Right lobe of liver (tissue), 6 donors: ENCODE measurements around the gene ASPSCR1. TPM values are rescaled to one million over a fixed set of nuclear protein-coding genes. Genes with fewer than 3 reads are reported as not detected.

ENCODE experiments used
- ATAC-seq, 4 donors: fragments of 200-7000 bp; cut with Tn5 transposase; one replicate each; pipeline ENCODE4 v1.9.1; 2020; ENCODE audit warnings: mild to moderate bottlenecking in 4 of 4, moderate library complexity in 4 of 4
- DNase-seq, 3 donors: peaks; one replicate each; pipeline ENCODE4 v3.0.0-alpha.2; 2020
- H3K27ac ChIP-seq, 3 donors: fragments of 200-600 bp; one replicate each; pipeline ENCODE4 v1.8.0; 2022
- H3K27me3 ChIP-seq, 2 donors: fragments of 200-600 bp; one replicate each; pipeline ENCODE4 v1.8.0; 2022
- H3K36me3 ChIP-seq, 4 donors: fragments of 200-600 bp; sonication (generic) in 1 of 4; one replicate each; pipeline versions ENCODE4 v1.5.1 to v1.8.0; 2017 to 2022; ENCODE audit warnings: control low read depth in 1 of 4
- H3K4me1 ChIP-seq, 4 donors: fragments of 200-600 bp; sonication (generic) in 1 of 4; one replicate each; pipeline versions ENCODE4 v1.5.1 to v1.8.0; 2017 to 2022; ENCODE audit warnings: control low read depth in 1 of 4
- H3K4me3 ChIP-seq, 3 donors: fragments of 200-600 bp; one replicate each; pipeline ENCODE4 v1.8.0; 2022
- H3K9me3 ChIP-seq, 4 donors: fragments of 200-600 bp; sonication (generic) in 1 of 4; one replicate each; pipeline versions ENCODE4 v1.5.1 to v1.8.0; 2017 to 2022; ENCODE audit warnings: control low read depth in 1 of 4
- POLR2A ChIP-seq: fragments of 450-650 bp; IDR thresholded peaks from one replicate; pipeline ENCODE4 v1.6.1; 2017; ENCODE audit warnings: antibody characterized with exemption, mild to moderate bottlenecking
- WGBS: methylation state at CpG from one replicate; pipeline ENCODE4 v1.1.6; 2018; ENCODE audit warnings: low coverage, low lambda C conversion rate; ENCODE audit not compliant: insufficient coverage; ENCODE audit errors: missing lambda C conversion rate; 5-methylcytosine and 5-hydroxymethylcytosine counted together
- intact Hi-C, 2 donors: fragments of 100-400 bp; cut with DNase I; formaldehyde crosslinking; loops; one replicate each; pipeline versions ENCODE4 v1.11.2 to v1.14.1; 2022
- total RNA-seq, 6 experiments: library from RNA; depleted of rRNA in 2 of 6; stranded (reverse); fragments of >200 nt in 2 of 6; fragmentation: NEBNext Ultra II Directional in 3 of 6; extraction: Animal tissue kit (Norgen Biotek cat#: 25700) in 3 of 6; gene quantifications; one replicate each; pipeline versions ENCODE4 v1.1.0 to v1.2.4, GENCODE V29; 2016 to 2023
- TF ChIP-seq, protein P1 (sequence below), 4 donors: fragments of 200-600 bp in 3 of 4; fragments of 450-650 bp in 1 of 4; IDR thresholded peaks; one replicate each; pipeline versions ENCODE4 v1.5.1 to v1.8.0; 2016 to 2022; ENCODE audit warnings: antibody characterized with exemption in 4 of 4, mild to moderate bottlenecking in 2 of 4
- donor health status: DM: no; HTN: yes; CAD: no.
- donor health status: DM: no; HTN: no; CAD: no.
- donor health status: DM: no; HTN: no; CAD: no.
- donor health status: DM: no; HTN: yes; CAD: no.
- donor health status: DM: no; HTN: yes; CAD: no.

ASPSCR1 gene
- total RNA-seq, 6 experiments from 2014 or later, result 24.4 to 55.6 (median 32.9) TPM

DNA sequence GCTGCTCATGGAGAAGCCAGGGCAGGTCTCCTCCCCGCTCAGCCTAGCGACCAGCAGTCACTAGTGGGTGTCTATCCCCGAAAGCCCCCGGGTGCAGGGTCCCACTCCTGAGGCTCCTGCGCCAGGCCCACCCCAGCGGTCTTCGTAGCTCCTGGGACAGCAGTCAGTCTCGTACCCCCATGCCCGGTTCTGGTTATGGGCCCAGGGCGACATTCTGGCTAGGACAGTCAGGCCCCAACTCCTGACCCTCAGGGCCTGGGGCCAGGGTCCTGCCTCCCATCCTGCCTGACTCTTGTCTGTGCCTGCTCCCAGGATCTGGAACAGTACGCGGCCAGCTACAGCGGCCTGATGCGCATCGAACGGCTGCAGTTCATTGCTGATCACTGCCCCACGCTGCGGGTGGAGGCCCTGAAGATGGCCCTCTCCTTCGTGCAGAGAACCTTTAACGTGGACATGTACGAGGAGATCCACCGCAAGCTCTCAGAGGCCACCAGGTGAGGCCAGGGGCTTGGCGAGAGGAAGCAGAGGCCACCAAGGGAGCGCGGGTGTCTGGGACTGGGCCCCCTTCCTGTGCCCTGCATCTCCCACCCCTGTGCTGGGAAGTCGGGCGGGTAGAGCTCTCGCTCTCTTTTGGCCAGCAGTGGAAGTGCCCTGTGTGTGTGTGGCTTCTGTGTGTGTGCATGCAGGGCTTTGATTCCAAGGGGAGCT, 76.3 kb downstream of the ASPSCR1 start:
- Histone ChIP-seq H3K27me3 (no peaks in the 10 kb centered on the region), H3K36me3 (peaks cover 0 to 37% (median 0%) of the 10 kb centered on the region in 4 donors), H3K27ac (no peak overlapping the region), H3K9me3 (no peaks in the 10 kb centered on the region), H3K4me1 (peaks cover 0 to 14% (median 6%) of the 10 kb centered on the region in 4 donors), H3K4me3 (no peak overlapping the region)
- WGBS, result 80% methylated on average over 2 of the region's 28 CpGs
- TF ChIP-seq POLR2A, result no peak
- TF ChIP-seq, protein P1, sequence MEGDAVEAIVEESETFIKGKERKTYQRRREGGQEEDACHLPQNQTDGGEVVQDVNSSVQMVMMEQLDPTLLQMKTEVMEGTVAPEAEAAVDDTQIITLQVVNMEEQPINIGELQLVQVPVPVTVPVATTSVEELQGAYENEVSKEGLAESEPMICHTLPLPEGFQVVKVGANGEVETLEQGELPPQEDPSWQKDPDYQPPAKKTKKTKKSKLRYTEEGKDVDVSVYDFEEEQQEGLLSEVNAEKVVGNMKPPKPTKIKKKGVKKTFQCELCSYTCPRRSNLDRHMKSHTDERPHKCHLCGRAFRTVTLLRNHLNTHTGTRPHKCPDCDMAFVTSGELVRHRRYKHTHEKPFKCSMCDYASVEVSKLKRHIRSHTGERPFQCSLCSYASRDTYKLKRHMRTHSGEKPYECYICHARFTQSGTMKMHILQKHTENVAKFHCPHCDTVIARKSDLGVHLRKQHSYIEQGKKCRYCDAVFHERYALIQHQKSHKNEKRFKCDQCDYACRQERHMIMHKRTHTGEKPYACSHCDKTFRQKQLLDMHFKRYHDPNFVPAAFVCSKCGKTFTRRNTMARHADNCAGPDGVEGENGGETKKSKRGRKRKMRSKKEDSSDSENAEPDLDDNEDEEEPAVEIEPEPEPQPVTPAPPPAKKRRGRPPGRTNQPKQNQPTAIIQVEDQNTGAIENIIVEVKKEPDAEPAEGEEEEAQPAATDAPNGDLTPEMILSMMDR (IDR thresholded peaks at IDR 0.05), result no peak
- intact Hi-C loops, result no loop called here
- DNase-seq, result peak in 1 of 3 donors; percentile 49
- no peak for ATAC-seq

DNA sequence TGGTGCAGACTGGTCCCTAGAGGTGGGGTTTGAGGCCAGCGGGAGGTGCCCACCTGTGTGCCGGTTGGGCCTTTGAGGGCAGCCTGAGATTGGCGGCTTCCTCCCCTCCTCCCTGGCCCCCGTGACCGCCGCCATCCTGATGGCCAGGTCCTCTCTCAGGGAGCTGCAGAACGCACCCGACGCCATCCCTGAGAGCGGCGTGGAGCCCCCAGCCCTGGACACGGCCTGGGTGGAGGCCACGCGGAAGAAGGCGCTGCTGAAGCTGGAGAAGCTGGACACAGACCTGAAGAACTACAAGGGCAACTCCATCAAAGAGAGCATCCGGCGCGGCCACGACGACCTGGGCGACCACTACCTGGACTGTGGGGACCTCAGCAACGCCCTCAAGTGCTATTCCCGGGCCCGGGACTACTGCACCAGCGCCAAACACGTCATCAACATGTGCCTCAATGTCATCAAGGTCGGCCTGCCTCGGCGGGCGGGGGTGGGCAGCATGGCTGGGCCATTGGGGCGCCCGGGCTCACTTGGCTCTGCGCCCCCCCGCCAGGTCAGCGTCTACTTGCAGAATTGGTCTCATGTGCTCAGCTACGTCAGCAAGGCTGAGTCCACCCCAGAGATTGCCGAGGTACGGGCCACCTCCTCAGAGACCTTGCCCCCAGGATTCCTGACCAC, 77.1 kb downstream of the ASPSCR1 start:
- ATAC-seq (no peak), DNase-seq (peak in 1 of 3 donors; percentile 56)
- Histone ChIP-seq H3K4me3 (no peak overlapping the region), H3K9me3 (no peaks in the 10 kb centered on the region), H3K36me3 (peaks cover 0 to 41% (median 0%) of the 10 kb centered on the region in 4 donors), H3K27me3 (no peaks in the 10 kb centered on the region), H3K27ac (no peak overlapping the region), H3K4me1 (peaks cover 0 to 13% (median 6%) of the 10 kb centered on the region in 4 donors)
- intact Hi-C loops, result no loop called here
- WGBS, result no CpG with 5 or more reads among the region's 38 CpGs
- TF ChIP-seq POLR2A, result no peak
- TF ChIP-seq, protein P1 (IDR thresholded peaks at IDR 0.05), result no peak

DNA sequence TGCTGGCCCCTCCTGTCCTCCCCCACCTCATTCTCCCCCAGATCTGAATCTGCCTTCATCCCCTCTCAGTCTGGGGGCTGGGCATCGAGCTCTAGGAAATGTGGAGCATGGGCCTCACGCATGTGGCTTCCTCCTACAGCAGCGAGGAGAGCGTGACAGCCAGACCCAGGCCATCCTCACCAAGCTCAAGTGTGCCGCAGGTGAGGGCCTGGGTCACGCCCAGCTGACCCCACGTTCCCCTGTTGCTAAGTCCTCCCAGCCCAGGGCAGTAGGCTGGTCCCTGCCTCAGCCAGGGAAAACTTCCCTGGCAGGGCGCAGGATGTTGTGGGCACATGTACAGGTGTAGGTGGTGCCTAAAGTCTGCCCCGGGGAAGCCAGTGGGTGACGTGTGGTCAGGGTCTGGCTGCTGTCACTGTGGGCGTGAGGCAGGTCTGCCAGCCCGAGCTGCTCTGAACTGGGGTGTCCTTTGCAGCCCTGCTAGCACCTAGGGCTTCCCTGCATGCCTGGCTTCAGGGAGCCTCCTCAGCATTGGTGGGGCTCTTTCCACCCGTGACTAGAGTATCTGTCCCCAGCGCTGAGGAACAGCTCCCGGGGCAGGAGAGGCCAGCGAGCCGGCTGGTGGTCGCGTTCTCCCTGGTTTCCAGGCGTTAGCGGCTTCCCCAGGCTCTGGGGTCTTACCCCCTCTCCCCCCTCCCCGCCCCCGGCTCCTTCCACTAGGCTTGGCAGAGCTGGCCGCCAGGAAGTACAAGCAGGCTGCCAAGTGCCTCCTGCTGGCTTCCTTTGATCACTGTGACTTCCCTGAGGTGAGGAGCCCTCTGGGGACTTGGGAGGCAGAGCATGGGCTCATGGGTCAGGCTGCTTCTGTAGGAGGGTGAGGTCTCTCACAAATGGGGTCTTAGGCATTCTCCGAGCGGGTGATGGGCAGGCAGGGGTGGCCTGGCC, 77.9 kb downstream of the ASPSCR1 start:
- no peak overlapping the region for H3K4me3 ChIP-seq
- peaks cover 0 to 45% (median 0%) of the 10 kb centered on the region in 4 donors for H3K36me3 ChIP-seq
- ATAC-seq (no peak), DNase-seq (peak in 1 of 3 donors; percentile 38)
- H3K27me3 ChIP-seq, result no peaks in the 10 kb centered on the region
- peaks cover 0 to 13% (median 6%) of the 10 kb centered on the region in 4 donors for H3K4me1 ChIP-seq
- 80% methylated on average over 1 of the region's 26 CpGs for WGBS
- H3K27ac ChIP-seq, result no peak overlapping the region
- TF ChIP-seq, protein P1 (IDR thresholded peaks at IDR 0.05), result no peak
- no peak for TF ChIP-seq POLR2A
- intact Hi-C loops, result no loop called here
- no peaks in the 10 kb centered on the region for H3K9me3 ChIP-seq

DNA sequence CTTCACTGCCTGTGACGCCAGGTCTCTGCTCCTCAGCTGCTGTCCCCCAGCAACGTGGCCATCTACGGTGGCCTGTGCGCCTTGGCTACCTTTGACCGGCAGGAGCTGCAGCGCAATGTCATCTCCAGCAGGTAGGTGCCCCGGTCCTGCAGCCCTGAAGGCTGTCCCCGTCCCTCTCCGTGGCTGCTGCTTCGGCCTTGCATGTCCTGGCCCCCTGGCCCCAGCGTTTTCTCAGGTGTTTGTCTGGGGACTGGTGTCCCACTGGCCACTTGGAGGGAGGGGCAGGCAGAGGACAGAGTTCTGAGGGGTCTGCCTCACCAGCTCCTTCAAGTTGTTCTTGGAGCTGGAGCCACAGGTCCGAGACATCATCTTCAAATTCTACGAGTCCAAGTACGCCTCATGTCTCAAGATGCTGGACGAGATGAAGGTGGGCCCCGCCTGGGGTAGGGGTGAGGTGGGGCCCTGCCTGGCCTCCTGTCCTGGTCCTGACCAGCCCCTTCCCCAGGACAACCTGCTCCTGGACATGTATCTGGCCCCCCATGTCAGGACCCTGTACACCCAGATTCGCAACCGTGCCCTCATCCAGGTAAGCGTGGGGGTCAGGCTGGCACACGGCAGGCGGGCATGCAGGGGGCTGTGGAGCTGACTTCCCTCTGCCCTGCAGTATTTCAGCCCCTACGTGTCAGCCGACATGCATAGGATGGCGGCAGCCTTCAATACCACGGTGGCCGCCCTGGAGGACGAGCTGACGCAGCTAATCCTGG, 78.7 kb downstream of the ASPSCR1 start:
- DNase-seq, result peak in 1 of 3 donors; percentile 39
- WGBS, result 85% methylated on average over 4 of the region's 28 CpGs
- ATAC-seq, result no peak

More for the DNA sequence above, 78.7 kb downstream of the ASPSCR1 start:
- peaks cover 0 to 53% (median 0%) of the 10 kb centered on the region in 4 donors for H3K36me3 ChIP-seq
- intact Hi-C loops, result no loop called here
- TF ChIP-seq POLR2A, result no peak
- TF ChIP-seq, protein P1 (IDR thresholded peaks at IDR 0.05), result no peak
- no peak overlapping the region for H3K4me3 ChIP-seq
- H3K4me1 ChIP-seq, result peaks cover 0 to 13% (median 3%) of the 10 kb centered on the region in 4 donors
- no peak overlapping the region for H3K27ac ChIP-seq
- H3K9me3 ChIP-seq, result no peaks in the 10 kb centered on the region
- H3K27me3 ChIP-seq, result no peaks in the 10 kb centered on the region
